PFSK-1 (cell line): ENCODE measurements around the gene NAALADL2.

Experiments used
- FOXP2 ChIP-seq: optimal IDR thresholded peaks from 2 replicates; pipeline ENCODE3; 2011; ENCODE audit warnings: borderline replicate concordance, control low read depth, inconsistent platforms; ENCODE audit not compliant: insufficient read depth; ENCODE audit errors: extremely low read length, extremely low read depth
- POLR2AphosphoS5 ChIP-seq: IDR thresholded peaks from 2 replicates; pipeline ENCODE4 v1.6.1; 2012; ENCODE audit warnings: low read depth, mild to moderate bottlenecking, control low read depth, low read length, moderate library complexity
- SIN3A ChIP-seq: IDR thresholded peaks from 2 replicates; pipeline ENCODE4 v1.6.1; 2012; ENCODE audit warnings: mild to moderate bottlenecking, low read length, moderate library complexity, borderline replicate concordance; ENCODE audit not compliant: insufficient read depth
- TAF1 ChIP-seq: IDR thresholded peaks from 2 replicates; pipeline ENCODE4 v1.6.1; 2012; ENCODE audit warnings: low read length, control low read depth, borderline replicate concordance; ENCODE audit not compliant: insufficient read depth
- TF ChIP-seq, protein P1 (sequence below), 2 experiments: IDR thresholded peaks; 2 replicates each; pipeline versions ENCODE4 v1.6.1 to v1.8.0; 2011 to 2012; ENCODE audit warnings: low read depth in 2 of 2, low read length in 2 of 2, control low read depth in 1 of 2, inconsistent platforms in 1 of 2, mild to moderate bottlenecking in 1 of 2, moderate library complexity in 1 of 2; ENCODE audit not compliant: insufficient read depth in 1 of 2

NAALADL2 gene

DNA sequence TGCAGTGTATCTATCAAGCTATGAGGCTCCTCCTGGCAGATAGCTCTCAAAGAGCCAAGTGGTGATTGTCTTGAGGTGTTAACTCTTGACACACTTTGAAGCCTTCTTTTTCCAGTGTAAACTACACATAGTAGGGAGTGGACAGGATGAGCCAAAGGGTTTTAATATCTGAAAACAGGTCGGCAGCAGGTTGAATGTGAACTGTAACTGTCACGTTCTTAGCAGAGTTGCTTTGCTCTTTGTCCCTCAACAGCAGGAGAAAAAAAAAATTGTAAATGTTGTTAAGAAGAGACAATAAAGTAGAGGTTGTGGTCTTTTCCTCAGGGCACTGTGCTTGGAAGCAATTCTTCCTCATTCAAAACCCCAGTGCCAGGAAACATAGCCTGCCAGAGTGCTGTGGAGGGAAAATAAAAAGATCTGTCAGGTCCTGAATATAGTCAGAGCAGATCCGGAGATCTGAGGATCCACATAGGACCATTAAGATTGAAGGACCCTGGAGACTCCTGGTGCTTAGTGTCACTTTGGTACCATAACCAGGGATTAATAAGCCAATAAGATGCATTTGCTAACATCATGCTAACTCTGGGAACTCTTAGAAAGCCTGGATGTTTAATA is 229.7 kb downstream of the NAALADL2 start:
- TF ChIP-seq, protein P1, sequence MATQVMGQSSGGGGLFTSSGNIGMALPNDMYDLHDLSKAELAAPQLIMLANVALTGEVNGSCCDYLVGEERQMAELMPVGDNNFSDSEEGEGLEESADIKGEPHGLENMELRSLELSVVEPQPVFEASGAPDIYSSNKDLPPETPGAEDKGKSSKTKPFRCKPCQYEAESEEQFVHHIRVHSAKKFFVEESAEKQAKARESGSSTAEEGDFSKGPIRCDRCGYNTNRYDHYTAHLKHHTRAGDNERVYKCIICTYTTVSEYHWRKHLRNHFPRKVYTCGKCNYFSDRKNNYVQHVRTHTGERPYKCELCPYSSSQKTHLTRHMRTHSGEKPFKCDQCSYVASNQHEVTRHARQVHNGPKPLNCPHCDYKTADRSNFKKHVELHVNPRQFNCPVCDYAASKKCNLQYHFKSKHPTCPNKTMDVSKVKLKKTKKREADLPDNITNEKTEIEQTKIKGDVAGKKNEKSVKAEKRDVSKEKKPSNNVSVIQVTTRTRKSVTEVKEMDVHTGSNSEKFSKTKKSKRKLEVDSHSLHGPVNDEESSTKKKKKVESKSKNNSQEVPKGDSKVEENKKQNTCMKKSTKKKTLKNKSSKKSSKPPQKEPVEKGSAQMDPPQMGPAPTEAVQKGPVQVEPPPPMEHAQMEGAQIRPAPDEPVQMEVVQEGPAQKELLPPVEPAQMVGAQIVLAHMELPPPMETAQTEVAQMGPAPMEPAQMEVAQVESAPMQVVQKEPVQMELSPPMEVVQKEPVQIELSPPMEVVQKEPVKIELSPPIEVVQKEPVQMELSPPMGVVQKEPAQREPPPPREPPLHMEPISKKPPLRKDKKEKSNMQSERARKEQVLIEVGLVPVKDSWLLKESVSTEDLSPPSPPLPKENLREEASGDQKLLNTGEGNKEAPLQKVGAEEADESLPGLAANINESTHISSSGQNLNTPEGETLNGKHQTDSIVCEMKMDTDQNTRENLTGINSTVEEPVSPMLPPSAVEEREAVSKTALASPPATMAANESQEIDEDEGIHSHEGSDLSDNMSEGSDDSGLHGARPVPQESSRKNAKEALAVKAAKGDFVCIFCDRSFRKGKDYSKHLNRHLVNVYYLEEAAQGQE (IDR thresholded peaks at IDR 0.05; ENCODE audit: insufficient read depth in 1 of 2, low read depth in 2 of 2, low read length in 2 of 2): no peak
- TF ChIP-seq SIN3A (no peak), FOXP2 (no peak), POLR2AphosphoS5 (no peak), TAF1 (no peak)

DNA sequence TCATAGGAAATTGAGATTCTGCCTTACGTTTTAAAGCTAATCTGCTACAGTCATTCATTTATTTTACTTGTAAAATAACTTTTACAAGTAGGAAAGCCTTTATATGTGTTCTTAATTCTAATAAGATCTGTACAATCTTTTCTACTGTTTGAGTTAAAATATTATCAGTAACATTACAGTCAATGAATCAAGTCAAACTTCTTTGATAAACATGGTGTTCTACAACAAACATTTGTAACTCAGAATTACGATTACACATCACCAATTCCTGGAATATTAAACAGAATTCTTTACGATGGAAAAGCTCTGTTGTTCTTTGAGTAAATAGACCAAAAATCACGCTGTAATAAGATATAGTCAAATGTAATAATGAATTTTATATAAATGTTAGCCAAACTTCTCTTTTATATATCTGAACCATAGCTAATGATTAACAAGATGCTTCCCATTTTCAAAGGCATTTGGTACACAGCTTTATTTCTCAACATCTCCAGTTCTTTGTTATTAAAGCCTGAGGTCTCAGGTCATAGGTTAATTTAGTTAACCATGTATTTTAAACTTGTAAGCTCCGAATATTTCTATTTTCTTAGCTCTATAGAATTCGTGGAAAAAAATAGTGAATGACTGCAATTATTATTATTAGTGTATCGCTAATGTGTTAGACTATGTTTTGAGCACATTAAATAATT is 232.4 kb downstream of the NAALADL2 start:
- TF ChIP-seq, protein P1 (IDR thresholded peaks at IDR 0.05; ENCODE audit: insufficient read depth in 1 of 2, low read depth in 2 of 2, low read length in 2 of 2): no peak
- TF ChIP-seq SIN3A (no peak), TAF1 (no peak), FOXP2 (no peak), POLR2AphosphoS5 (no peak)

DNA sequence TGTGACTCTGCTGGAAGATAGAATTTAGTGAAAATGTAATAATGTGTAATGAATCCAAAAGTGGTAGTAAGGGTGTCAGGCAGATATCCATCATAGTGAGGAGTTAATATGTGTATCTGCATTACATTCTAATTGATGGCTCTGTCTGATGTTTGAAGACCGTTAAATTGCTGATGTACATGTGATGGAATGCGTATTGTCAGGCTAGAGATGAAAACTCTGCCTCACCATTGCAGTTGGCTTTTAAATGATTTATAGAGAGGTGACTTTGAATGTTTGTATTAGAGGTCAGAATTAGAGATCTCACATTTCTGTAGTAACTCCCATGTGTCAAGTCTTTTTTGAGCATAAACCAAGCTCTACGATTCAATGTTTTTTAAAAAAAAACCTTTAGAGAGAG is 234.6 kb downstream of the NAALADL2 start:
- TF ChIP-seq, protein P1 (IDR thresholded peaks at IDR 0.05; ENCODE audit: insufficient read depth in 1 of 2, low read depth in 2 of 2, low read length in 2 of 2): no peak
- no peak for TF ChIP-seq POLR2AphosphoS5
- TF ChIP-seq FOXP2: no peak
- TF ChIP-seq TAF1: no peak

DNA sequence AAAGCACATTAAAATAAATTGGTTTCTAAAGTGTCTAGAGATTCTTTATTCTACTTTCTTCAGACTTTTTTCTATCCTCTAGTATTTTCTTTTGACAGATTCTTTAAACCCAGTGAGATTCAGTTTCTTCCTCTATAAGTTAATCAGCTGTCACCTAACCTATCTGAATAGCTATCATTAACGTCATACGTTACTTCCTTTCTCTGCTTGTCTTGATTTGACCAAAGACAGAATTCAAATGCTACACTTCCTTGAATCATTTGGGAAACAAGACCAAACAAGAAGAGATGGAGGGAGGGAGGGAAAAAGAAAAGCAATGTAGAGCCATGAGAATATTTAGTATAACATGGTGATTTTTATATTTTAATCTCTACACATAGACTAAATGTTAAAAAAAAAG is 235.2 kb downstream of the NAALADL2 start:
- TF ChIP-seq SIN3A (no peak), POLR2AphosphoS5 (no peak), TAF1 (no peak), FOXP2 (no peak)
- TF ChIP-seq, protein P1 (IDR thresholded peaks at IDR 0.05; ENCODE audit: insufficient read depth in 1 of 2, low read depth in 2 of 2, low read length in 2 of 2): no peak

DNA sequence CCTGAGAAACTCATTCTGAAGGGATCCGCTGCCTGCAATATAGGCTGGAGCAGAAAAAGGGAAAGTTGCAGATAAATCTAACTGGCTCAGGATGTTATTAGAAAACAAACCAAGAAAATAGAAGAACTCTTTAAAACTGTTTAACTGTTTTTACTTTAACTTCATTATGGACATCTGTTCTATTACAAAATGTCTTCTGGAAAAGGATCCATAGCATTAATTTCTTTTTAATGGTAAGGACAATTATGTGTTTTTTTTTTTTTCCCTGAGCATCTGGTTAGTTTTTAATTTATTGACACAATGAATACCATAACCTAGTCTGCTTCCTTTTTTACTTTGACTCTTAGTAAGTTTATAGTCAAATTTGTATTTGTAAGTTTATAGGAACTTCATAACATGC is 239.5 kb downstream of the NAALADL2 start:
- TF ChIP-seq, protein P1 (IDR thresholded peaks at IDR 0.05; ENCODE audit: insufficient read depth in 1 of 2, low read depth in 2 of 2, low read length in 2 of 2): no peak
- TF ChIP-seq FOXP2 (no peak), TAF1 (no peak), POLR2AphosphoS5 (no peak), SIN3A (no peak)
